Measurements from ENCODE around the gene CGNL1.

Gene CGNL1

GRCh38 chr15:57495041-57495440, 118.7 kb downstream of the CGNL1 start:
- TF ChIP-seq, protein P1, sequence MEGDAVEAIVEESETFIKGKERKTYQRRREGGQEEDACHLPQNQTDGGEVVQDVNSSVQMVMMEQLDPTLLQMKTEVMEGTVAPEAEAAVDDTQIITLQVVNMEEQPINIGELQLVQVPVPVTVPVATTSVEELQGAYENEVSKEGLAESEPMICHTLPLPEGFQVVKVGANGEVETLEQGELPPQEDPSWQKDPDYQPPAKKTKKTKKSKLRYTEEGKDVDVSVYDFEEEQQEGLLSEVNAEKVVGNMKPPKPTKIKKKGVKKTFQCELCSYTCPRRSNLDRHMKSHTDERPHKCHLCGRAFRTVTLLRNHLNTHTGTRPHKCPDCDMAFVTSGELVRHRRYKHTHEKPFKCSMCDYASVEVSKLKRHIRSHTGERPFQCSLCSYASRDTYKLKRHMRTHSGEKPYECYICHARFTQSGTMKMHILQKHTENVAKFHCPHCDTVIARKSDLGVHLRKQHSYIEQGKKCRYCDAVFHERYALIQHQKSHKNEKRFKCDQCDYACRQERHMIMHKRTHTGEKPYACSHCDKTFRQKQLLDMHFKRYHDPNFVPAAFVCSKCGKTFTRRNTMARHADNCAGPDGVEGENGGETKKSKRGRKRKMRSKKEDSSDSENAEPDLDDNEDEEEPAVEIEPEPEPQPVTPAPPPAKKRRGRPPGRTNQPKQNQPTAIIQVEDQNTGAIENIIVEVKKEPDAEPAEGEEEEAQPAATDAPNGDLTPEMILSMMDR (IDR thresholded peaks at IDR 0.05; ENCODE audit: extremely low read depth, insufficient read depth, missing control alignments) = no peak
- DNase-seq (ENCODE audit: low spot score) = no peak
- in situ Hi-C loops (cut with MboI; ENCODE audit: low pct_unique_long_range_greater_than_20kb, low sequenced_read_pairs, unreplicated experiment) = no loop called here

GRCh38 chr15:57495554-57496165, 119.4 kb downstream of the CGNL1 start:
- in situ Hi-C loops (cut with MboI; ENCODE audit: low pct_unique_long_range_greater_than_20kb, low sequenced_read_pairs, unreplicated experiment) = no loop called here
- TF ChIP-seq, protein P1 (IDR thresholded peaks at IDR 0.05; ENCODE audit: extremely low read depth, insufficient read depth, missing control alignments) = no peak
- no peak for DNase-seq (ENCODE audit: low spot score)

DNA sequence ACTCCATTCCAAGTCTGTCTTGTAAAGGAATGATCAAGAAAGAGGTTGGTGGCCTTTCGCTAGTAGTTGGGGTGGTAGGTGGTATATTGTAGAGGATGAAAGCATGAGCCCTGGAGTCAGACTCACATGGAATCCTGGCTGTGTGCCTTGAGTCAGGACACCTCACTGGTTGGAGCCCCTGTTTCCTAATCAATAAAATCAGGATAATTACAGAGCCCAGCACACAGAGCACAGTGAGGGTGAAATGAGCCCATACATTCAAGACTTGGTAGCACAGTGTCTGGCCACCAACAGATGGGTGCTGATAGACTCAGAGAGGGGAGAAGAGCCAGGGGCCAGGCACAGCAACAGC, 120.3 kb downstream of the CGNL1 start:
- in situ Hi-C loops (cut with MboI; ENCODE audit: low pct_unique_long_range_greater_than_20kb, low sequenced_read_pairs, unreplicated experiment) = no loop called here

GRCh38 chr15:57496946-57497869, 120.9 kb downstream of the CGNL1 start:
- TF ChIP-seq, protein P1 (IDR thresholded peaks at IDR 0.05; ENCODE audit: extremely low read depth, insufficient read depth, missing control alignments) = no peak
- in situ Hi-C loops (cut with MboI; ENCODE audit: low pct_unique_long_range_greater_than_20kb, low sequenced_read_pairs, unreplicated experiment) = no loop called here
- DNase-seq (ENCODE audit: low spot score) = no peak

More for the DNA sequence above, 120.3 kb downstream of the CGNL1 start:
- TF ChIP-seq, protein P1 (IDR thresholded peaks at IDR 0.05; ENCODE audit: extremely low read depth, insufficient read depth, missing control alignments) = no peak
- no peak for DNase-seq (ENCODE audit: low spot score)

- TF ChIP-seq, protein P1 (IDR thresholded peaks at IDR 0.05; ENCODE audit: extremely low read depth, insufficient read depth, missing control alignments) = no peak
- in situ Hi-C loops (cut with MboI; ENCODE audit: low pct_unique_long_range_greater_than_20kb, low sequenced_read_pairs, unreplicated experiment) = no loop called here
- DNase-seq (ENCODE audit: low spot score) = no peak
Measured at GRCh38 chr15:57500256-57500655, 124.0 kb downstream of the CGNL1 start.

DNA sequence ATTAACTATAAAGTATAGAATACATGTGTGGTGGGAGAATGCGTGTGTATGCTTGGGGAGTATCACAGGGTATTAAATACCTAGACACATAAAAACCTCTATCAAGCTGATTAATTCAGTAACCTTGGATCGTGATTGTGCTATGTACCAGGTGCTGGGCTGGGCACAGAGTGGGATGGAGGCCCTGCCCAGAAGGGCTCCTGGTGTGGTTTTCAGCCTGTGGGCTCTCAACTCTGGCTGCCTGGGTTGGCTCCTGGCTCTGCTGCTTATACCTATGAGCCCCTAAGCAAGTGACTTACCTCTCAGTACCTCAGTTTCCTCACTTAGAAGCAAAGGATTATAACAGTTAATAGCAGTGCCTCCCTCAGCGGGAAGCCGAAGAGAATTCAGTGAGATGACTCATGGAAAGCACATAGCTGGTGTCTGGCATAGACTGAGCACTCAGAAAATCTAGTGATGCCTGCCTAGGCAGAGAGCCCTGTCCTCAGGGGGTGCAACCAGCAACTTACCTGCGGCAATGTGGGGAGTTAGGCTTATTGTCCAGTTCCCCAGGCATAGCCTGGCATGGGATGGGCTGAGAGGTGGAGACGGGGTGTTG, 124.8 kb downstream of the CGNL1 start:
- TF ChIP-seq, protein P1 (IDR thresholded peaks at IDR 0.05; ENCODE audit: extremely low read depth, insufficient read depth, missing control alignments) = no peak
- DNase-seq (ENCODE audit: low spot score) = no peak
- in situ Hi-C loops (cut with MboI; ENCODE audit: low pct_unique_long_range_greater_than_20kb, low sequenced_read_pairs, unreplicated experiment) = no loop called here
